Suprapubic skin (tissue), 3 donors: ENCODE data around the gene LIMS2.

ENCODE experiments used
- CTCF ChIP-seq, 2 donors: fragments of 200-600 bp in 1 of 2; fragments of 450-650 bp in 1 of 2; sonication (generic) in 1 of 2; IDR thresholded peaks; one replicate each; pipeline ENCODE4 v1.5.1; 2016 to 2019; ENCODE audit warnings: antibody characterized with exemption in 2 of 2, mild to moderate bottlenecking in 1 of 2, moderate library complexity in 1 of 2
- POLR2AphosphoS5 ChIP-seq, 3 donors: sonication (generic); formaldehyde crosslinking; IDR thresholded peaks; one replicate each; pipeline ENCODE4 v1.6.1; 2017; ENCODE audit warnings: antibody characterized with exemption in 3 of 3

- TF ChIP-seq CTCF (IDR thresholded peaks at IDR 0.05), result no peak
- no peak for TF ChIP-seq POLR2AphosphoS5 (IDR thresholded peaks at IDR 0.05)
Observed at GRCh38 chr2:127634626-127635379, 40.5 kb downstream of the LIMS2 start.
